ENCODE results near the gene HSPA1B.

DNA sequence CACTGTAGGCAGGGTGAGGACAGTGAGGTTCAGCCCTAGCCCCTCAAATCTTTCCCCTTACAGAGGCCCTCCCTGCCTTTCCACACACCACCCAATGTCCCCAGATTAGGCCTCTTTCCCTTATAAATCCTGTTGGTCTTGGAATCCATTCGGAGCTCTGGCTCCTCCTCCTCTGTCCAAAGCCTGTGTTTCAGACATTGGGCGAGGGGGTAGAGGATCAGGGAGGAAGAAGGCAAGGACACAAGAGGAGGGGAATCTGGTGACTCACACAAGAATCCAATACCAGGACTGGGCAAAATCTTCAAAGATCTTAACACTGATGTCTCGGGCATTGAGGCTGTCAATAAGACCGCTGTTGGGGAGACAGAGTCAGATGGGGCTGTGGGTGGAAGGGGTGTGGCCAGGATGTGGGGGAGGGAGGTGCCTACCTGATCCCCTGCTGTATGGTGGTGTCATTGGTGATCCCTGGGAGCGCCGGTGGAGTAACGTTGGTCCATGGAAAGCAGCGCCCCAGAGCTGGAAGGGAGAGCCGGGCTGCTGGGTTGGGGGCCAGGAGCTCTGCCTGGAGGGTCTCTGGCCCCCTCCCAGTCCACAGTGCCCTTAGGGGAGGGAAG is 43.6 kb downstream of the HSPA1B start:
- TF ChIP-seq ZNF510 (tag by site-specific recombination; IDR thresholded peaks at IDR 0.05; ENCODE audit: insufficient replicate concordance) (no peak), ZBTB17 (tag by site-specific recombination; IDR thresholded peaks at IDR 0.05) (no peak), AEBP2 (tag by site-specific recombination; IDR thresholded peaks at IDR 0.05; ENCODE audit: borderline replicate concordance) (no peak), ZNF621 (tag by site-specific recombination; IDR thresholded peaks at IDR 0.05) (no peak), CTCF (tag by site-specific recombination; IDR thresholded peaks at IDR 0.05) (no peak), SP3 (tag by site-specific recombination; IDR thresholded peaks at IDR 0.05) (no peak), ZFP37 (tag by site-specific recombination; IDR thresholded peaks at IDR 0.05) (no peak), ZNF830 (tag by site-specific recombination; IDR thresholded peaks at IDR 0.05; ENCODE audit: low read depth) (no peak)
- TF ChIP-seq, protein P1, sequence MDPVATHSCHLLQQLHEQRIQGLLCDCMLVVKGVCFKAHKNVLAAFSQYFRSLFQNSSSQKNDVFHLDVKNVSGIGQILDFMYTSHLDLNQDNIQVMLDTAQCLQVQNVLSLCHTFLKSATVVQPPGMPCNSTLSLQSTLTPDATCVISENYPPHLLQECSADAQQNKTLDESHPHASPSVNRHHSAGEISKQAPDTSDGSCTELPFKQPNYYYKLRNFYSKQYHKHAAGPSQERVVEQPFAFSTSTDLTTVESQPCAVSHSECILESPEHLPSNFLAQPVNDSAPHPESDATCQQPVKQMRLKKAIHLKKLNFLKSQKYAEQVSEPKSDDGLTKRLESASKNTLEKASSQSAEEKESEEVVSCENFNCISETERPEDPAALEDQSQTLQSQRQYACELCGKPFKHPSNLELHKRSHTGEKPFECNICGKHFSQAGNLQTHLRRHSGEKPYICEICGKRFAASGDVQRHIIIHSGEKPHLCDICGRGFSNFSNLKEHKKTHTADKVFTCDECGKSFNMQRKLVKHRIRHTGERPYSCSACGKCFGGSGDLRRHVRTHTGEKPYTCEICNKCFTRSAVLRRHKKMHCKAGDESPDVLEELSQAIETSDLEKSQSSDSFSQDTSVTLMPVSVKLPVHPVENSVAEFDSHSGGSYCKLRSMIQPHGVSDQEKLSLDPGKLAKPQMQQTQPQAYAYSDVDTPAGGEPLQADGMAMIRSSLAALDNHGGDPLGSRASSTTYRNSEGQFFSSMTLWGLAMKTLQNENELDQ (tag by site-specific recombination; IDR thresholded peaks at IDR 0.05; ENCODE audit: low read depth) = no peak
